Mesangial cell (primary cell): ENCODE measurements around the gene SLC22A2. TPM values are rescaled to one million over a fixed set of nuclear protein-coding genes. Genes with fewer than 3 reads are reported as not detected.

Experiments used
- total RNA-seq: library from RNA; depleted of rRNA; stranded (reverse); fragments of >200 nt; gene quantifications from 2 replicates; pipeline ENCODE4 v1.2.3, GENCODE V29; 2015

Gene SLC22A2
- total RNA-seq, result 0.16 and 0.38 TPM in 2 replicates

DNA sequence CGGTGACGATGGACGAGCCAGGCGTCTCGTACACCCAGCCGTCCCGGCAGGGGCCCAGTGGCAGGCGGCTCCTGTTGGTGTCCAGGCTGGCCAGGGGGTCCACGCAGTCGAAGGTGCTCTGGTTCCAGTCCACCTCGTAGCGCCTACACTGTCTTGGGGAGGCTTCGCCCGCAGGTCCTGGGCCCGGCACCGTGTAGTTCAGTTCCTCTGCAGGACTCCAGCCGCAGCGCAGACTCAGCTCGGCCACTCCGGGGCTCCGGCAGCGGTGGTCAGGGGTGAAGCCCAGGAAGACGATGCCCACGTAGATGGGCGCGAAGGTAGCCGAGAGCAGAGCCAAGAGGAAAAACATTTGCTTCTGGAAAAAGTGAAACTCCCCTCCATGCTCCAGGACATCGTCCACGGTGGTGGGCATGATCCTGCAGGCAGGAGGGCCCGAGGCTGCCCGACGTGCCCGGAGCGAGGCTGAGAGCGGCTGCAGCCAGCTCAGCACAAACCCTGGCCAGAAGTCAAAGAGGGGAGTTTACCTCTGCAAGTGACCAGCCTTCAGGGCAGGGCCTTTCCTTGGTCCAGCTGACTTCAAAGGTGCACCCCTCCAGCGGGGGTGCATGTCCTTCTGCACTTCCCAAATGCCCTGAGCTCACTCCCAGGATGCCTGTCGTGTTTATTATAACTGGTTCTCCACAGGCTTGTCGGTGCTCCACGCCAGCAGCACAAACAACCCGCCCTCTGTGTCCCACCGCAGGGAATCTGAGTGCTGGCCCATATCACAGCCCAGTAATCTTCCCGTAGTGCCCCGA, at the start of gene SLC22A2:
Gene SLC22A2, minus strand, starts transcription at position 476 of the 797 bp plus-strand sequence. Its CDS starts 64 bp downstream, at position 412.

Other genes starting within 250 kb of the SLC22A2 start
- gene SLC22A1, start 137.0 kb downstream of the SLC22A2 start, total RNA-seq, result 0.51 and 0.98 TPM in 2 replicates
- gene SLC22A3, start 89.6 kb upstream of the SLC22A2 start, total RNA-seq, result 18.1 and 25.1 TPM in 2 replicates